ENCODE measurements around the gene ANGPTL2. TPM values are rescaled to one million over a fixed set of nuclear protein-coding genes. Genes with fewer than 3 reads are reported as not detected.

The ANGPTL2 gene
- total RNA-seq, 1 experiment from 2014 or later = 5.1 TPM

DNA sequence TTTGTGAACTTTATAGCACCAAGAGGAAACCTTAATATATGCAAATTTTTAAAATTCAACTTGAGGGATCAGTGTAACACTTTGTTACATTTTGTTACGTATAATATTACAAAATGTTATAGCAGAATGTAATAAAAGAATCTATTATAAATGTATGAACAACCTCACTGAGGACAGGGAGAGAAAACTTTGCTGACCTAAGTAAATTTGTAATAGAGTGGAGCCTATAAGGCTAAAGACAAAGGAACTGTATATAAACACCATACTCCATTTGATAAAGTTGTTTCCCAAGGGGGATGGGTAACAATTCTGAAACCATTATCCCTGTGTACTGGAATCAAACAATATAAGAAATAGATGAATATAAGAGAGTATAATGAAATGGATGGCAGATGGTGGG, 77.3 kb downstream of the ANGPTL2 start:
- DNase-seq = no peak
- no peaks in the 10 kb centered on the region for H3K79me1 ChIP-seq (ENCODE audit: insufficient read depth, low read depth, low read length, poor library complexity, severe bottlenecking)
- H2AFZ ChIP-seq (ENCODE audit: low read length) = no peak overlapping the region
- H3K23me2 ChIP-seq (ENCODE audit: insufficient read length, low read depth, low read length, poor library complexity, severe bottlenecking) = no peaks in the 10 kb centered on the region
- H3K4ac ChIP-seq (ENCODE audit: low read depth, low read length) = no peak overlapping the region
- no peak overlapping the region for H3K56ac ChIP-seq (ENCODE audit: insufficient read length, low read depth, low read length)
- no peak overlapping the region for H3K27ac ChIP-seq (ENCODE audit: insufficient read length, low read depth, low read length)
- no peak overlapping the region for H3K9ac ChIP-seq (ENCODE audit: extremely low read depth, insufficient read length, low read length)
- Mint-ChIP-seq H3K9me3 (no peaks in the 10 kb centered on the region), H3K4me1 (no peaks in the 10 kb centered on the region), H3K4me3 (no peak overlapping the region), H3K27ac (no peak overlapping the region), H3K27me3 (ENCODE audit: low read depth) (no peaks in the 10 kb centered on the region; the same call in 1 of the 2 replicates), H3K36me3 (ENCODE audit: insufficient read depth in 1 of 3, low read depth in 3 of 3) (no peaks in the 10 kb centered on the region)
- peaks cover 2% of the 10 kb centered on the region; the same call in 1 of the 2 replicates for H3K79me2 ChIP-seq (ENCODE audit: insufficient read depth, low read length)
- no peak overlapping the region for H2AK5ac ChIP-seq (ENCODE audit: insufficient read length, low read length)
- H4K5ac ChIP-seq (ENCODE audit: insufficient read length, low read depth, low read length) = no peak overlapping the region
- no peak overlapping the region for H4K91ac ChIP-seq (ENCODE audit: insufficient read length, low read depth, low read length)
- H3K4me1 ChIP-seq (ENCODE audit: insufficient read depth, low read length) = no peaks in the 10 kb centered on the region
- no peak overlapping the region for H3T11ph ChIP-seq (ENCODE audit: low read length)
- no peak overlapping the region for H4K8ac ChIP-seq (replicated peaks; ENCODE audit: insufficient read length, low read depth, low read length)
- TF ChIP-seq CTCF (conservative IDR thresholded peaks at IDR 0.05) = no peak
- no peak overlapping the region for H2BK15ac ChIP-seq (ENCODE audit: low read depth, low read length)
- H2BK20ac ChIP-seq (ENCODE audit: low read depth, low read length, poor library complexity, severe bottlenecking) = no peak overlapping the region
- H3K14ac ChIP-seq (ENCODE audit: insufficient read depth, low read length) = no peak overlapping the region
- H2BK5ac ChIP-seq (ENCODE audit: insufficient read length, low read length) = no peak overlapping the region
- no peak overlapping the region for H3K18ac ChIP-seq (ENCODE audit: insufficient read length, low read depth, low read length)
- no peak overlapping the region for H3K23ac ChIP-seq (ENCODE audit: insufficient read length, low read depth, low read length)
- no CpG with 5 or more reads among the region's 1 CpG for WGBS (ENCODE audit: extremely low coverage, insufficient read length, low lambda C conversion rate)
- no peak overlapping the region for H3K4me2 ChIP-seq (ENCODE audit: insufficient read depth, insufficient read length, low read length)
- no peak overlapping the region for H2BK12ac ChIP-seq (ENCODE audit: insufficient read length, low read depth, low read length)
- no peaks in the 10 kb centered on the region for H4K20me1 ChIP-seq (ENCODE audit: control insufficient read depth, insufficient read depth, insufficient read length)
- H3K27me3 ChIP-seq (ENCODE audit: insufficient read depth, low read length) = no peaks in the 10 kb centered on the region
- H2BK120ac ChIP-seq (ENCODE audit: low read depth, low read length, poor library complexity, severe bottlenecking) = no peak overlapping the region
- H3K9me3 ChIP-seq (ENCODE audit: control insufficient read depth, low read depth, low read length) = no peaks in the 10 kb centered on the region
